DND-41 (cell line): Measurements from ENCODE around the gene STARD13.

Source experiments
- EZH2 ChIP-seq: IDR thresholded peaks from 3 replicates; pipeline ENCODE4 v1.6.1; 2012; ENCODE audit warnings: borderline replicate concordance, low read depth, mild to moderate bottlenecking, moderate library complexity, low read length, inconsistent platforms; ENCODE audit not compliant: severe bottlenecking
- TF ChIP-seq, protein P1 (sequence below): IDR thresholded peaks from 2 replicates; pipeline ENCODE4 v1.5.1; 2012; ENCODE audit warnings: borderline replicate concordance, low read length, moderate library complexity, mild to moderate bottlenecking; ENCODE audit not compliant: poor library complexity, severe bottlenecking; ENCODE audit errors: extremely low read depth

DNA sequence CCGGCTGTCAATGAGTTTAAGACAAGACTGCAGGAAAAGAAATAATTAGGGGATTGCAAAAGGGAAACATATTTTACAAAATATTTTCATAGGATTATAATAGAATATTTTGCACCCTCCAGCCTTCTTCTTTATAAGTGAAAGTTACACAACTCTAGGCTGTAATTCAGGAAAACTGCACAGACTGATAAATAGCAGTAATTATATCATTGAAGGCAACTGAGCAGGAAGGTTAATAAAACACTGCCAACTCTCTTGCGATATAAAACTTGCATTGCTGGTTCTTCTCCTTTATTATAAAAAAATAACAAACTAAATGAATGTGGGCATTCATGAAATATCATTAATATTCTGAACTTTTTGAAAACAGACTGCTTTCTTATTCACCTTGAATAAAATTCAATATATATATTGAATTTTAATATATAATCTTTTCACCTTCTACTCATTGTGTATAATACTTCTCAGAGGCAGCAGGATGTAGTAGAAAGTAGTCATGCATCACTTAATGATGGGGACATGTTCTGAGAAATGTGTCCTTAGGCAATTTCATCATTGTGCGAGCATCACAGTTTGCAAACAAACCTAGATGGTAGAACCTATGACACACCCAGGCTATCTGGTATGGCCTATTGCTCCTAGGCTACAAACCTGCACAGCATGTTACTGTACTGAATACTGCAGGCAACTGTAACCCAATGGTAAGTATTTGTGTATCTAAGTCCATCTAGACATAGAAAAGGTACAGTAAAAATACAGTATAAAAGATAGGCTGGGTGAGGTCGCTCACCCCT, 24.9 kb upstream of the STARD13 start:
- TF ChIP-seq, protein P1, sequence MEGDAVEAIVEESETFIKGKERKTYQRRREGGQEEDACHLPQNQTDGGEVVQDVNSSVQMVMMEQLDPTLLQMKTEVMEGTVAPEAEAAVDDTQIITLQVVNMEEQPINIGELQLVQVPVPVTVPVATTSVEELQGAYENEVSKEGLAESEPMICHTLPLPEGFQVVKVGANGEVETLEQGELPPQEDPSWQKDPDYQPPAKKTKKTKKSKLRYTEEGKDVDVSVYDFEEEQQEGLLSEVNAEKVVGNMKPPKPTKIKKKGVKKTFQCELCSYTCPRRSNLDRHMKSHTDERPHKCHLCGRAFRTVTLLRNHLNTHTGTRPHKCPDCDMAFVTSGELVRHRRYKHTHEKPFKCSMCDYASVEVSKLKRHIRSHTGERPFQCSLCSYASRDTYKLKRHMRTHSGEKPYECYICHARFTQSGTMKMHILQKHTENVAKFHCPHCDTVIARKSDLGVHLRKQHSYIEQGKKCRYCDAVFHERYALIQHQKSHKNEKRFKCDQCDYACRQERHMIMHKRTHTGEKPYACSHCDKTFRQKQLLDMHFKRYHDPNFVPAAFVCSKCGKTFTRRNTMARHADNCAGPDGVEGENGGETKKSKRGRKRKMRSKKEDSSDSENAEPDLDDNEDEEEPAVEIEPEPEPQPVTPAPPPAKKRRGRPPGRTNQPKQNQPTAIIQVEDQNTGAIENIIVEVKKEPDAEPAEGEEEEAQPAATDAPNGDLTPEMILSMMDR, result no peak
- TF ChIP-seq EZH2, result no peak
